Activated CD8-positive, alpha-beta memory T cell treated with anti-CD3 and anti-CD28 coated beads for 48 hours (primary cell): ENCODE data around the gene SBNO1.
"Not testable (repeated sequence)": the region's sequence is repeated elsewhere in the genome, so short reads cannot be mapped to it uniquely, and the experiment has no call there.

ENCODE experiments used
- DNase-seq, 3 experiments: peaks; one replicate each; pipeline ENCODE4 v3.0.0-alpha.2; 2020; ENCODE audit warnings: low read depth in 2 of 3, low spot score in 2 of 3

The SBNO1 gene

GRCh38 chr12:123271001-123271668 lies 93.5 kb downstream of the SBNO1 start:
- peak; percentile 37 to 54 (median 44) for DNase-seq

GRCh38 chr12:123270214-123271000 lies 94.2 kb downstream of the SBNO1 start:
- DNase-seq = no peak

- DNase-seq = no peak
Observed at GRCh38 chr12:123269896-123270213, 94.8 kb downstream of the SBNO1 start.

- DNase-seq = peak in 1 of 3 experiments; percentile 32
Observed at GRCh38 chr12:123269395-123269892, 95.2 kb downstream of the SBNO1 start.

- no peak for DNase-seq
Observed at GRCh38 chr12:123268850-123269249, 95.8 kb downstream of the SBNO1 start.

GRCh38 chr12:123267991-123268843 lies 96.4 kb downstream of the SBNO1 start:
- no peak for DNase-seq

GRCh38 chr12:123267335-123267920 lies 97.2 kb downstream of the SBNO1 start:
- no peak for DNase-seq

- DNase-seq = no peak
Observed at GRCh38 chr12:123266679-123267277, 97.9 kb downstream of the SBNO1 start.

GRCh38 chr12:123265851-123266678 lies 98.6 kb downstream of the SBNO1 start:
- no peak for DNase-seq

GRCh38 chr12:123264642-123265041 lies 100.0 kb downstream of the SBNO1 start:
- DNase-seq = no peak

GRCh38 chr12:123263196-123263817 lies 101.3 kb downstream of the SBNO1 start:
- DNase-seq = no peak

GRCh38 chr12:123261196-123261595 lies 103.5 kb downstream of the SBNO1 start:
- no peak for DNase-seq

GRCh38 chr12:123260081-123260480 lies 104.6 kb downstream of the SBNO1 start:
- DNase-seq = no peak

GRCh38 chr12:123258593-123258992 lies 106.1 kb downstream of the SBNO1 start:
- DNase-seq = no peak

- no peak for DNase-seq
Observed at GRCh38 chr12:123254853-123255446, 109.7 kb downstream of the SBNO1 start.

GRCh38 chr12:123253641-123254459 lies 110.8 kb downstream of the SBNO1 start:
- no peak for DNase-seq

- not testable (repeated sequence) for DNase-seq
Observed at GRCh38 chr12:123252365-123252764, 112.3 kb downstream of the SBNO1 start.

- no peak for DNase-seq
Observed at GRCh38 chr12:123251403-123252076, 113.1 kb downstream of the SBNO1 start.
